PFSK-1 (cell line): ENCODE measurements around the gene ABCC4.

Source experiments
- POLR2AphosphoS5 ChIP-seq: IDR thresholded peaks from 2 replicates; pipeline ENCODE4 v1.6.1; 2012; ENCODE audit warnings: low read depth, mild to moderate bottlenecking, control low read depth, low read length, moderate library complexity
- TAF1 ChIP-seq: IDR thresholded peaks from 2 replicates; pipeline ENCODE4 v1.6.1; 2012; ENCODE audit warnings: low read length, control low read depth, borderline replicate concordance; ENCODE audit not compliant: insufficient read depth
- TF ChIP-seq, protein P1 (sequence below), 2 experiments: IDR thresholded peaks; 2 replicates each; pipeline versions ENCODE4 v1.6.1 to v1.8.0; 2011 to 2012; ENCODE audit warnings: low read depth in 2 of 2, low read length in 2 of 2, control low read depth in 1 of 2, inconsistent platforms in 1 of 2, mild to moderate bottlenecking in 1 of 2, moderate library complexity in 1 of 2; ENCODE audit not compliant: insufficient read depth in 1 of 2

DNA sequence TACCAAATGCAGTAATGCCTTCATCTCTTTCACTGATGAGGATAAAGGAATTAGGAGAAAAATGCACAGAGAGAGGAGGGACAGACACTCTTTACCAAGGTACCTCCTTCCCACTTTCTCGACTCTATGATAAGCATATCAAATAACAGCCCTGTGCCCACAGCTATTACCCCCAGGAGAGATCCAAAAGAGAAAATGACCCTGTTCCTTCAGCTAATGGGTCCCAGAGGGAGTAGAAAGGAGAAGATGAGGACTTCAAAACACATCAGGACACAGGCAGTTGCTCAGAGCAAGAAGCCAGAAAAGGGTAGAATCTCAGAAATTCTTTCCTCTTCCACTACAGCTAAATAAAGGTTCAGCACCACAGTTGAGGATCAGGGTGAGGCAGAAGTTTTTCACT, 80.6 kb downstream of the ABCC4 start:
- TF ChIP-seq, protein P1, sequence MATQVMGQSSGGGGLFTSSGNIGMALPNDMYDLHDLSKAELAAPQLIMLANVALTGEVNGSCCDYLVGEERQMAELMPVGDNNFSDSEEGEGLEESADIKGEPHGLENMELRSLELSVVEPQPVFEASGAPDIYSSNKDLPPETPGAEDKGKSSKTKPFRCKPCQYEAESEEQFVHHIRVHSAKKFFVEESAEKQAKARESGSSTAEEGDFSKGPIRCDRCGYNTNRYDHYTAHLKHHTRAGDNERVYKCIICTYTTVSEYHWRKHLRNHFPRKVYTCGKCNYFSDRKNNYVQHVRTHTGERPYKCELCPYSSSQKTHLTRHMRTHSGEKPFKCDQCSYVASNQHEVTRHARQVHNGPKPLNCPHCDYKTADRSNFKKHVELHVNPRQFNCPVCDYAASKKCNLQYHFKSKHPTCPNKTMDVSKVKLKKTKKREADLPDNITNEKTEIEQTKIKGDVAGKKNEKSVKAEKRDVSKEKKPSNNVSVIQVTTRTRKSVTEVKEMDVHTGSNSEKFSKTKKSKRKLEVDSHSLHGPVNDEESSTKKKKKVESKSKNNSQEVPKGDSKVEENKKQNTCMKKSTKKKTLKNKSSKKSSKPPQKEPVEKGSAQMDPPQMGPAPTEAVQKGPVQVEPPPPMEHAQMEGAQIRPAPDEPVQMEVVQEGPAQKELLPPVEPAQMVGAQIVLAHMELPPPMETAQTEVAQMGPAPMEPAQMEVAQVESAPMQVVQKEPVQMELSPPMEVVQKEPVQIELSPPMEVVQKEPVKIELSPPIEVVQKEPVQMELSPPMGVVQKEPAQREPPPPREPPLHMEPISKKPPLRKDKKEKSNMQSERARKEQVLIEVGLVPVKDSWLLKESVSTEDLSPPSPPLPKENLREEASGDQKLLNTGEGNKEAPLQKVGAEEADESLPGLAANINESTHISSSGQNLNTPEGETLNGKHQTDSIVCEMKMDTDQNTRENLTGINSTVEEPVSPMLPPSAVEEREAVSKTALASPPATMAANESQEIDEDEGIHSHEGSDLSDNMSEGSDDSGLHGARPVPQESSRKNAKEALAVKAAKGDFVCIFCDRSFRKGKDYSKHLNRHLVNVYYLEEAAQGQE (IDR thresholded peaks at IDR 0.05; ENCODE audit: insufficient read depth in 1 of 2, low read depth in 2 of 2, low read length in 2 of 2), result no peak
- no peak for TF ChIP-seq POLR2AphosphoS5
- no peak for TF ChIP-seq TAF1
